Liver (tissue), 9 donors: ENCODE results near the gene SPHKAP. TPM values are rescaled to one million over a fixed set of nuclear protein-coding genes. Genes with fewer than 3 reads are reported as not detected.

Source experiments
- DNase-seq: peaks from one replicate; pipeline ENCODE4 v3.0.0-alpha.2; 2017; ENCODE audit warnings: low spot score
- H3K27ac ChIP-seq, 2 donors: one replicate each; pipeline ENCODE4 v1.7.0; 2013; ENCODE audit warnings: inconsistent platforms in 2 of 2, low read length in 2 of 2, control low read depth in 1 of 2, low read depth in 1 of 2, mild to moderate bottlenecking in 1 of 2
- H3K27me3 ChIP-seq, 4 donors: one replicate each; pipeline versions ENCODE4 v1.6.1 to v1.7.0; 2013; ENCODE audit warnings: low read length in 3 of 4, inconsistent platforms in 1 of 4, mild to moderate bottlenecking in 1 of 4, moderate library complexity in 1 of 4; ENCODE audit not compliant: control insufficient read depth in 4 of 4, insufficient read depth in 4 of 4
- H3K36me3 ChIP-seq, 4 donors: one replicate each; pipeline versions ENCODE4 v1.6.1 to v1.7.0; 2013; ENCODE audit warnings: low read length in 3 of 4, mild to moderate bottlenecking in 3 of 4, low read depth in 1 of 4, moderate library complexity in 1 of 4; ENCODE audit not compliant: control insufficient read depth in 4 of 4, insufficient read depth in 3 of 4
- H3K4me1 ChIP-seq, 4 donors: one replicate each; pipeline versions ENCODE4 v1.6.1 to v1.7.0; 2013; ENCODE audit warnings: low read length in 3 of 4, mild to moderate bottlenecking in 3 of 4, moderate library complexity in 1 of 4; ENCODE audit not compliant: control insufficient read depth in 4 of 4, insufficient read depth in 4 of 4
- H3K4me3 ChIP-seq, 3 donors: one replicate each; pipeline versions ENCODE4 v1.6.1 to v1.7.0; 2013; ENCODE audit warnings: low read length in 3 of 3, control low read depth in 1 of 3, low read depth in 1 of 3, mild to moderate bottlenecking in 1 of 3
- H3K9ac ChIP-seq, 2 donors: one replicate each; pipeline ENCODE4 v1.7.0; 2013; ENCODE audit warnings: low read length in 2 of 2, mild to moderate bottlenecking in 2 of 2, moderate library complexity in 2 of 2, control low read depth in 1 of 2, low read depth in 1 of 2
- H3K9me3 ChIP-seq, 4 donors: one replicate each; pipeline versions ENCODE4 v1.6.1 to v1.7.0; 2013; ENCODE audit warnings: low read length in 3 of 4; ENCODE audit not compliant: control insufficient read depth in 4 of 4
- ATF3 ChIP-seq: IDR thresholded peaks from 2 replicates; pipeline ENCODE4 v1.6.1; 2016; ENCODE audit warnings: antibody characterized with exemption
- EGR1 ChIP-seq, 2 donors: IDR thresholded peaks; 2 replicates each; pipeline ENCODE4 v1.6.1; 2016 to 2018; ENCODE audit warnings: antibody characterized with exemption in 2 of 2, low read depth in 2 of 2
- FOXA1 ChIP-seq: IDR thresholded peaks from 2 replicates; pipeline ENCODE4 v1.6.1; 2016; ENCODE audit warnings: antibody characterized with exemption
- FOXA2 ChIP-seq: IDR thresholded peaks from 2 replicates; pipeline ENCODE4 v1.6.1; 2016; ENCODE audit warnings: antibody characterized with exemption
- GABPA ChIP-seq, 2 donors: IDR thresholded peaks in 1 of 2; conservative IDR thresholded peaks in 1 of 2; 2 replicates each; pipeline ENCODE4 v1.6.1; 2016; ENCODE audit warnings: antibody characterized with exemption in 2 of 2, mild to moderate bottlenecking in 1 of 2, moderate library complexity in 1 of 2
- HNF4A ChIP-seq, 2 donors: conservative IDR thresholded peaks; 2 replicates each; pipeline ENCODE4 v1.6.1; 2016; ENCODE audit warnings: antibody characterized with exemption in 2 of 2, mild to moderate bottlenecking in 2 of 2
- HNF4G ChIP-seq: IDR thresholded peaks from 2 replicates; pipeline ENCODE4 v1.6.1; 2016; ENCODE audit warnings: antibody characterized with exemption
- JUND ChIP-seq, 2 donors: IDR thresholded peaks; 2 replicates each; pipeline ENCODE4 v1.6.1; 2016; ENCODE audit warnings: antibody characterized with exemption in 2 of 2
- MAX ChIP-seq: IDR thresholded peaks from 2 replicates; pipeline ENCODE4 v1.6.1; 2016; ENCODE audit warnings: antibody characterized with exemption
- NR2F2 ChIP-seq: IDR thresholded peaks from 2 replicates; pipeline ENCODE4 v1.6.1; 2016; ENCODE audit warnings: antibody characterized with exemption
- REST ChIP-seq: IDR thresholded peaks from 2 replicates; pipeline ENCODE4 v1.6.1; 2016; ENCODE audit warnings: antibody characterized with exemption, mild to moderate bottlenecking
- RXRA ChIP-seq, 2 donors: IDR thresholded peaks; 2 replicates each; pipeline ENCODE4 v1.6.1; 2017 to 2018; ENCODE audit warnings: antibody characterized with exemption in 2 of 2, mild to moderate bottlenecking in 1 of 2
- TAF1 ChIP-seq: conservative IDR thresholded peaks from 2 replicates; pipeline ENCODE4 v1.6.1; 2016; ENCODE audit warnings: antibody characterized with exemption, mild to moderate bottlenecking
- YY1 ChIP-seq: IDR thresholded peaks from 2 replicates; pipeline ENCODE4 v1.6.1; 2016; ENCODE audit warnings: antibody characterized with exemption, mild to moderate bottlenecking
- WGBS: extraction: QIAGEN DNeasy Blood & Tissue Kit; methylation state at CpG from one replicate; pipeline ENCODE4 v1.1.7; 2013; 5-methylcytosine and 5-hydroxymethylcytosine counted together
- polyA plus RNA-seq, 2 donors: library from polyadenylated mRNA; stranded (reverse) in 1 of 2; unstranded in 1 of 2; fragments of 200-250 nt in 1 of 2; fragments of >200 nt in 1 of 2; fragmentation: Nextera tagmentation in 1 of 2; extraction: Ambion mirVana in 1 of 2; gene quantifications; one replicate each; pipeline versions ENCODE4 v1.2.1 to v1.2.3, GENCODE V29; 2013 to 2015
- total RNA-seq, 2 donors: library from RNA; depleted of rRNA; stranded (reverse); fragments of >200 nt; gene quantifications; one replicate each; pipeline ENCODE4 v1.2.3, GENCODE V29; 2014
- TF ChIP-seq, protein P1 (sequence below): IDR thresholded peaks from 2 replicates; pipeline ENCODE4 v1.6.1; 2016; ENCODE audit warnings: antibody characterized with exemption
- TF ChIP-seq, protein P2 (sequence below): fragments of 150-350 bp; IDR thresholded peaks from 2 replicates; pipeline ENCODE4 v1.5.1; 2017; ENCODE audit warnings: improper control_type of control experiment, low read depth, low read length; ENCODE audit not compliant: missing input control
- donor health status: healthy.
- donor health status: healthy.
- donor health status: healthy.
- donor health status: healthy.
- donor health status: healthy.

SPHKAP gene
- total and polyA plus RNA-seq, 4 donors, result not detected

DNA sequence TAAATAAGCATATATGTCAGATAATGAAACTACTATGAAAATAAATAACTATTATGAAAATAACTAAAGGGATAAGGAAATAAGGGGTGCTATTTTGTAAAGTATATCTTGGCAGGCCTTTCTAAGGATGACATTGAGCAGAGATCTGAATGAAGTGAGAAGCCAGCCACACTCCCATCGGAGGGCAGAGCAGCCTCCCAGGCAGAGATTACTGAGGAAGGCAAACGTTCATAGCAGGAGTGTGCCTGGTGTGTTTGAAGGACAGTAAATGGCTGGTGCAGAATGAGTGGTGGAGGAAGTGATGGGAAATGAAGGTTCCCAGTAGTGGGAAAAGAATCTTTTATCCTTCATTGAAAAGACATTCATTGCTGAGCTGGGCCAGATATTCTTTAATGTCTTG is 62.5 kb downstream of the SPHKAP start:
- 23% methylated on average over 2 of the region's 2 CpGs for WGBS
- H3K4me1 ChIP-seq, result no peaks in the 10 kb centered on the region
- no peak overlapping the region for H3K4me3 ChIP-seq
- H3K36me3 ChIP-seq, result no peaks in the 10 kb centered on the region
- no peak overlapping the region for H3K9ac ChIP-seq
- DNase-seq, result no peak
- H3K9me3 ChIP-seq, result no peaks in the 10 kb centered on the region
- peaks cover 0 to 5% (median 0%) of the 10 kb centered on the region in 4 donors for H3K27me3 ChIP-seq
- H3K27ac ChIP-seq, result no peak overlapping the region
- TF ChIP-seq REST (no peak), RXRA (IDR thresholded peaks at IDR 0.05) (no peak), YY1 (no peak), GABPA (IDR thresholded peaks at IDR 0.05 in 1 of 2, conservative IDR thresholded peaks at IDR 0.05 in 1 of 2) (no peak), HNF4G (no peak), EGR1 (IDR thresholded peaks at IDR 0.05; ENCODE audit: low read depth in 2 of 2) (no peak), NR2F2 (no peak), MAX (no peak), FOXA2 (no peak), TAF1 (no peak), HNF4A (conservative IDR thresholded peaks at IDR 0.05) (no peak)

- 56% methylated on average over 2 of the region's 2 CpGs for WGBS
- Histone ChIP-seq H3K9me3 (no peaks in the 10 kb centered on the region), H3K9ac (no peak overlapping the region), H3K4me1 (no peaks in the 10 kb centered on the region), H3K4me3 (no peak overlapping the region), H3K27ac (no peak overlapping the region), H3K36me3 (no peaks in the 10 kb centered on the region), H3K27me3 (no peaks in the 10 kb centered on the region)
- DNase-seq, result no peak
- TF ChIP-seq, protein P1, sequence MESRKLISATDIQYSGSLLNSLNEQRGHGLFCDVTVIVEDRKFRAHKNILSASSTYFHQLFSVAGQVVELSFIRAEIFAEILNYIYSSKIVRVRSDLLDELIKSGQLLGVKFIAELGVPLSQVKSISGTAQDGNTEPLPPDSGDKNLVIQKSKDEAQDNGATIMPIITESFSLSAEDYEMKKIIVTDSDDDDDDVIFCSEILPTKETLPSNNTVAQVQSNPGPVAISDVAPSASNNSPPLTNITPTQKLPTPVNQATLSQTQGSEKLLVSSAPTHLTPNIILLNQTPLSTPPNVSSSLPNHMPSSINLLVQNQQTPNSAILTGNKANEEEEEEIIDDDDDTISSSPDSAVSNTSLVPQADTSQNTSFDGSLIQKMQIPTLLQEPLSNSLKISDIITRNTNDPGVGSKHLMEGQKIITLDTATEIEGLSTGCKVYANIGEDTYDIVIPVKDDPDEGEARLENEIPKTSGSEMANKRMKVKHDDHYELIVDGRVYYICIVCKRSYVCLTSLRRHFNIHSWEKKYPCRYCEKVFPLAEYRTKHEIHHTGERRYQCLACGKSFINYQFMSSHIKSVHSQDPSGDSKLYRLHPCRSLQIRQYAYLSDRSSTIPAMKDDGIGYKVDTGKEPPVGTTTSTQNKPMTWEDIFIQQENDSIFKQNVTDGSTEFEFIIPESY, result no peak
- no peak for TF ChIP-seq RXRA (IDR thresholded peaks at IDR 0.05)
- TF ChIP-seq, protein P2, sequence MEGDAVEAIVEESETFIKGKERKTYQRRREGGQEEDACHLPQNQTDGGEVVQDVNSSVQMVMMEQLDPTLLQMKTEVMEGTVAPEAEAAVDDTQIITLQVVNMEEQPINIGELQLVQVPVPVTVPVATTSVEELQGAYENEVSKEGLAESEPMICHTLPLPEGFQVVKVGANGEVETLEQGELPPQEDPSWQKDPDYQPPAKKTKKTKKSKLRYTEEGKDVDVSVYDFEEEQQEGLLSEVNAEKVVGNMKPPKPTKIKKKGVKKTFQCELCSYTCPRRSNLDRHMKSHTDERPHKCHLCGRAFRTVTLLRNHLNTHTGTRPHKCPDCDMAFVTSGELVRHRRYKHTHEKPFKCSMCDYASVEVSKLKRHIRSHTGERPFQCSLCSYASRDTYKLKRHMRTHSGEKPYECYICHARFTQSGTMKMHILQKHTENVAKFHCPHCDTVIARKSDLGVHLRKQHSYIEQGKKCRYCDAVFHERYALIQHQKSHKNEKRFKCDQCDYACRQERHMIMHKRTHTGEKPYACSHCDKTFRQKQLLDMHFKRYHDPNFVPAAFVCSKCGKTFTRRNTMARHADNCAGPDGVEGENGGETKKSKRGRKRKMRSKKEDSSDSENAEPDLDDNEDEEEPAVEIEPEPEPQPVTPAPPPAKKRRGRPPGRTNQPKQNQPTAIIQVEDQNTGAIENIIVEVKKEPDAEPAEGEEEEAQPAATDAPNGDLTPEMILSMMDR, result no peak
- TF ChIP-seq HNF4A (conservative IDR thresholded peaks at IDR 0.05), result no peak
- no peak for TF ChIP-seq FOXA1
- no peak for TF ChIP-seq MAX
- no peak for TF ChIP-seq EGR1 (IDR thresholded peaks at IDR 0.05; ENCODE audit: low read depth in 2 of 2)
- no peak for TF ChIP-seq REST
- no peak for TF ChIP-seq GABPA (IDR thresholded peaks at IDR 0.05 in 1 of 2, conservative IDR thresholded peaks at IDR 0.05 in 1 of 2)
- no peak for TF ChIP-seq JUND (IDR thresholded peaks at IDR 0.05)
- no peak for TF ChIP-seq ATF3
- no peak for TF ChIP-seq FOXA2
- no peak for TF ChIP-seq TAF1
These were observed 73.6 kb downstream of the SPHKAP start for GRCh38 chr2:228107846-228108245.
